Uterus (tissue), 4 donors: Measurements from ENCODE around the gene NLRP11. TPM values are rescaled to one million over a fixed set of nuclear protein-coding genes. Genes with fewer than 3 reads are reported as not detected.

ENCODE experiments used
- DNase-seq, 2 donors: peaks; one replicate each; pipeline ENCODE4 v3.0.0-alpha.2; 2019 to 2020
- H3K27ac ChIP-seq, 2 donors: fragments of 200-600 bp; sonication (generic); 1 replicate in 1 of 2; 2 replicates in 1 of 2; pipeline ENCODE4 v1.5.1; 2016 to 2018
- H3K27me3 ChIP-seq, 2 donors: fragments of 200-600 bp; sonication (generic); one replicate each; pipeline ENCODE4 v1.5.1; 2018 to 2019; ENCODE audit warnings: control low read depth in 1 of 2
- H3K36me3 ChIP-seq, 2 donors: fragments of 200-600 bp; sonication (generic); one replicate each; pipeline ENCODE4 v1.5.1; 2019; ENCODE audit warnings: control low read depth in 1 of 2
- H3K4me1 ChIP-seq, 2 donors: fragments of 200-600 bp; sonication (generic); one replicate each; pipeline ENCODE4 v1.5.1; 2018 to 2019; ENCODE audit warnings: control low read depth in 1 of 2
- H3K4me3 ChIP-seq, 2 donors: fragments of 200-600 bp; sonication (generic); 1 replicate in 1 of 2; 2 replicates in 1 of 2; pipeline ENCODE4 v1.5.1; 2018 to 2019; ENCODE audit warnings: mild to moderate bottlenecking in 1 of 2
- H3K9me3 ChIP-seq, 2 donors: fragments of 200-600 bp; sonication (generic); one replicate each; pipeline ENCODE4 v1.5.1; 2019; ENCODE audit warnings: control low read depth in 1 of 2
- CTCF ChIP-seq, 4 experiments: fragments of 200-600 bp in 2 of 4; fragments of 450-650 bp in 2 of 4; sonication (generic) in 2 of 4; IDR thresholded peaks; one replicate each; pipeline ENCODE4 v1.5.1; 2016 to 2019; ENCODE audit warnings: antibody characterized with exemption in 4 of 4, mild to moderate bottlenecking in 2 of 4, moderate library complexity in 1 of 4
- POLR2A ChIP-seq, 2 donors: fragments of 450-650 bp; IDR thresholded peaks; one replicate each; pipeline ENCODE4 v1.6.1; 2016; ENCODE audit warnings: antibody characterized with exemption in 2 of 2, mild to moderate bottlenecking in 1 of 2, moderate library complexity in 1 of 2
- intact Hi-C: fragments of 100-400 bp; cut with DNase I; formaldehyde crosslinking; loops from one replicate; pipeline ENCODE4 v1.15.1; 2023; ENCODE audit warnings: low total_unique reads
- total RNA-seq, 4 donors: library from RNA; depleted of rRNA in 3 of 4; stranded (reverse); fragments of >200 nt in 3 of 4; gene quantifications; one replicate each; pipeline versions ENCODE4 v1.1.0 to v1.2.4, GENCODE V29; 2014 to 2023
- donor health status: DM: yes; HTN: yes; CAD: no.

NLRP11 gene
- total RNA-seq, 4 donors from 2014 or later, result 0.28 TPM; not detected in 3

GRCh38 chr19:55858969-55859368 lies 27.2 kb upstream of the NLRP11 start:
- H3K4me1 ChIP-seq, result no peaks in the 10 kb centered on the region
- H3K4me3 ChIP-seq, result no peak overlapping the region
- intact Hi-C loops, result no loop called here
- no peak overlapping the region for H3K27ac ChIP-seq
- no peak for TF ChIP-seq CTCF (IDR thresholded peaks at IDR 0.05)
- no peak for TF ChIP-seq POLR2A (IDR thresholded peaks at IDR 0.05)
- no peaks in the 10 kb centered on the region for H3K27me3 ChIP-seq
- H3K36me3 ChIP-seq, result no peaks in the 10 kb centered on the region
- DNase-seq, result no peak
- no peaks in the 10 kb centered on the region for H3K9me3 ChIP-seq

- no peaks in the 10 kb centered on the region for H3K9me3 ChIP-seq
- H3K27me3 ChIP-seq, result no peaks in the 10 kb centered on the region
- H3K4me1 ChIP-seq, result no peaks in the 10 kb centered on the region
- DNase-seq, result no peak
- TF ChIP-seq POLR2A (IDR thresholded peaks at IDR 0.05), result no peak
- intact Hi-C loops, result no loop called here
- no peaks in the 10 kb centered on the region for H3K36me3 ChIP-seq
- H3K27ac ChIP-seq, result no peak overlapping the region
- H3K4me3 ChIP-seq, result no peak overlapping the region
Observed at GRCh38 chr19:55858401-55858800, 26.6 kb upstream of the NLRP11 start.

- TF ChIP-seq CTCF (IDR thresholded peaks at IDR 0.05) (no peak), POLR2A (IDR thresholded peaks at IDR 0.05) (no peak)
- intact Hi-C loops, result no loop called here
- DNase-seq, result no peak
- no peak overlapping the region for H3K27ac ChIP-seq
- H3K36me3 ChIP-seq, result no peaks in the 10 kb centered on the region
- H3K9me3 ChIP-seq, result no peaks in the 10 kb centered on the region
- no peaks in the 10 kb centered on the region for H3K27me3 ChIP-seq
- no peaks in the 10 kb centered on the region for H3K4me1 ChIP-seq
- H3K4me3 ChIP-seq, result no peak overlapping the region
Observed at GRCh38 chr19:55857974-55858373, 26.2 kb upstream of the NLRP11 start.

- TF ChIP-seq CTCF (IDR thresholded peaks at IDR 0.05) (no peak), POLR2A (IDR thresholded peaks at IDR 0.05) (no peak)
- intact Hi-C loops, result no loop called here
- H3K27ac ChIP-seq, result no peak overlapping the region
- no peaks in the 10 kb centered on the region for H3K4me1 ChIP-seq
- no peaks in the 10 kb centered on the region for H3K9me3 ChIP-seq
- H3K4me3 ChIP-seq, result no peak overlapping the region
- DNase-seq, result no peak
- no peaks in the 10 kb centered on the region for H3K36me3 ChIP-seq
- no peaks in the 10 kb centered on the region for H3K27me3 ChIP-seq
Observed at GRCh38 chr19:55857149-55857548, 25.4 kb upstream of the NLRP11 start.

- Histone ChIP-seq H3K9me3 (no peaks in the 10 kb centered on the region), H3K4me3 (no peak overlapping the region), H3K4me1 (no peaks in the 10 kb centered on the region), H3K27me3 (no peaks in the 10 kb centered on the region), H3K36me3 (no peaks in the 10 kb centered on the region), H3K27ac (no peak overlapping the region)
- intact Hi-C loops, result no loop called here
- TF ChIP-seq POLR2A (IDR thresholded peaks at IDR 0.05), result no peak
- no peak for TF ChIP-seq CTCF (IDR thresholded peaks at IDR 0.05)
- DNase-seq, result no peak
Observed at GRCh38 chr19:55855160-55855559, 23.4 kb upstream of the NLRP11 start.

GRCh38 chr19:55838906-55839305 lies 7.1 kb upstream of the NLRP11 start:
- no peak overlapping the region for H3K4me3 ChIP-seq
- no peaks in the 10 kb centered on the region for H3K27me3 ChIP-seq
- H3K4me1 ChIP-seq, result no peaks in the 10 kb centered on the region
- no peaks in the 10 kb centered on the region for H3K9me3 ChIP-seq
- H3K36me3 ChIP-seq, result no peaks in the 10 kb centered on the region
- no peak for TF ChIP-seq POLR2A (IDR thresholded peaks at IDR 0.05)
- TF ChIP-seq CTCF (IDR thresholded peaks at IDR 0.05), result no peak
- no peak for DNase-seq
- H3K27ac ChIP-seq, result no peak overlapping the region
- intact Hi-C loops, result no loop called here
